H9 (cell line): Measurements from ENCODE around the gene MIS18A. TPM values are rescaled to one million over a fixed set of nuclear protein-coding genes. Genes with fewer than 3 reads are reported as not detected.

Experiments
- DNase-seq: peaks from one replicate; pipeline ENCODE4 v3.0.0-alpha.2; 2017
- H2AFZ ChIP-seq: one replicate; pipeline ENCODE4 v1.6.1; 2013; ENCODE audit warnings: mild to moderate bottlenecking, low read length, control low read depth, moderate library complexity
- H2AK5ac ChIP-seq: 2 replicates; pipeline ENCODE4 v1.6.1; 2013; ENCODE audit warnings: low read length, control low read depth, mixed read lengths; ENCODE audit not compliant: insufficient read length
- H2BK120ac ChIP-seq: one replicate; pipeline ENCODE4 v1.6.1; 2013; ENCODE audit warnings: low read depth, mild to moderate bottlenecking, low read length, control low read depth, inconsistent platforms; ENCODE audit not compliant: poor library complexity, severe bottlenecking
- H2BK12ac ChIP-seq: 2 replicates; pipeline ENCODE4 v1.6.1; 2013; ENCODE audit warnings: low read length, control low read depth, mixed read lengths, low read depth; ENCODE audit not compliant: insufficient read length
- H2BK15ac ChIP-seq: 2 replicates; pipeline ENCODE4 v1.6.1; 2013; ENCODE audit warnings: low read depth, low read length, control low read depth
- H2BK20ac ChIP-seq: one replicate; pipeline ENCODE4 v1.6.1; 2013; ENCODE audit warnings: low read depth, mild to moderate bottlenecking, low read length, control low read depth, inconsistent platforms; ENCODE audit not compliant: poor library complexity, severe bottlenecking
- H2BK5ac ChIP-seq: 2 replicates; pipeline ENCODE4 v1.6.1; 2013; ENCODE audit warnings: low read length, control low read depth, mixed read lengths; ENCODE audit not compliant: insufficient read length
- H3K14ac ChIP-seq: 2 replicates; pipeline ENCODE4 v1.6.1; 2013; ENCODE audit warnings: low read length, control low read depth; ENCODE audit not compliant: insufficient read depth
- H3K18ac ChIP-seq: 2 replicates; pipeline ENCODE4 v1.6.1; 2013; ENCODE audit warnings: low read depth, mild to moderate bottlenecking, mixed read lengths, low read length, control low read depth; ENCODE audit not compliant: insufficient read length
- H3K23ac ChIP-seq: 2 replicates; pipeline ENCODE4 v1.6.1; 2013; ENCODE audit warnings: low read length, control low read depth, mixed read lengths, low read depth; ENCODE audit not compliant: insufficient read length
- H3K23me2 ChIP-seq: 2 replicates; pipeline ENCODE4 v1.6.1; 2013; ENCODE audit warnings: low read depth, mild to moderate bottlenecking, mixed read lengths, low read length, control low read depth; ENCODE audit not compliant: insufficient read length, poor library complexity, severe bottlenecking
- H3K27ac ChIP-seq: 2 replicates; pipeline ENCODE4 v1.5.1; 2013; ENCODE audit warnings: low read length, control low read depth, mixed read lengths, low read depth; ENCODE audit not compliant: insufficient read length
- H3K27me3 ChIP-seq: 2 replicates; pipeline ENCODE4 v1.6.1; 2013; ENCODE audit warnings: low read length, control low read depth, inconsistent platforms; ENCODE audit not compliant: insufficient read depth
- H3K4ac ChIP-seq: 2 replicates; pipeline ENCODE4 v1.6.1; 2013; ENCODE audit warnings: low read depth, mild to moderate bottlenecking, control low read depth, inconsistent platforms, low read length, moderate library complexity
- H3K4me1 ChIP-seq: 2 replicates; pipeline ENCODE4 v1.6.1; 2013; ENCODE audit warnings: low read length, control low read depth, inconsistent platforms; ENCODE audit not compliant: insufficient read depth
- H3K4me2 ChIP-seq: 2 replicates; pipeline ENCODE4 v1.6.1; 2013; ENCODE audit warnings: low read length, control low read depth, mixed read lengths; ENCODE audit not compliant: insufficient read length, insufficient read depth
- H3K56ac ChIP-seq: 2 replicates; pipeline ENCODE4 v1.6.1; 2013; ENCODE audit warnings: low read depth, mild to moderate bottlenecking, mixed read lengths, low read length, control low read depth; ENCODE audit not compliant: insufficient read length
- H3K79me1 ChIP-seq: 2 replicates; pipeline ENCODE4 v1.6.1; 2013; ENCODE audit warnings: low read depth, mild to moderate bottlenecking, moderate library complexity, low read length, control low read depth, inconsistent platforms; ENCODE audit not compliant: insufficient read depth, poor library complexity, severe bottlenecking
- H3K79me2 ChIP-seq: 2 replicates; pipeline ENCODE4 v1.6.1; 2013; ENCODE audit warnings: low read length, control low read depth, inconsistent platforms; ENCODE audit not compliant: insufficient read depth
- H3K9ac ChIP-seq: 2 replicates; pipeline ENCODE4 v1.6.1; 2013; ENCODE audit warnings: low read length, control low read depth, mixed read lengths; ENCODE audit not compliant: insufficient read length; ENCODE audit errors: extremely low read depth
- H3K9me3 ChIP-seq: one replicate; pipeline ENCODE4 v1.6.1; 2013; ENCODE audit warnings: low read depth, low read length, inconsistent platforms; ENCODE audit not compliant: control insufficient read depth
- H3T11ph ChIP-seq: one replicate; pipeline ENCODE4 v1.6.1; 2013; ENCODE audit warnings: mild to moderate bottlenecking, low read length, control low read depth, inconsistent platforms
- H4K20me1 ChIP-seq: one replicate; pipeline ENCODE4 v1.6.1; 2013; ENCODE audit not compliant: control insufficient read depth, insufficient read length, insufficient read depth
- H4K5ac ChIP-seq: 2 replicates; pipeline ENCODE4 v1.6.1; 2013; ENCODE audit warnings: low read depth, mild to moderate bottlenecking, mixed read lengths, low read length, control low read depth; ENCODE audit not compliant: insufficient read length
- H4K8ac ChIP-seq: replicated peaks from 2 replicates; pipeline ENCODE4 v1.6.1; 2013; ENCODE audit warnings: low read length, control low read depth, mixed read lengths, low read depth; ENCODE audit not compliant: insufficient read length
- H4K91ac ChIP-seq: 2 replicates; pipeline ENCODE4 v1.6.1; 2013; ENCODE audit warnings: low read depth, mild to moderate bottlenecking, moderate library complexity, mixed read lengths, low read length, control low read depth; ENCODE audit not compliant: insufficient read length
- H3K27ac Mint-ChIP-seq, 3 experiments: 2 replicates in 2 of 3; 3 replicates in 1 of 3; pipeline ENCODE4 v1.8.0; 2020 to 2021; ENCODE audit warnings: mixed read lengths in 3 of 3, mild to moderate bottlenecking in 1 of 3, moderate library complexity in 1 of 3
- H3K27me3 Mint-ChIP-seq: 2 replicates; pipeline ENCODE4 v1.8.0; 2021; ENCODE audit warnings: low read depth, mild to moderate bottlenecking, moderate library complexity, mixed read lengths
- H3K36me3 Mint-ChIP-seq, 3 experiments: 2 replicates in 2 of 3; 3 replicates in 1 of 3; pipeline ENCODE4 v1.8.0; 2020 to 2021; ENCODE audit warnings: low read depth in 3 of 3, mixed read lengths in 3 of 3; ENCODE audit not compliant: insufficient read depth in 1 of 3
- H3K4me1 Mint-ChIP-seq, 2 experiments: 2 replicates each; pipeline ENCODE4 v1.8.0; 2020; ENCODE audit warnings: mixed read lengths in 2 of 2
- H3K4me3 Mint-ChIP-seq, 2 experiments: 2 replicates in 1 of 2; 3 replicates in 1 of 2; pipeline ENCODE4 v1.8.0; 2020 to 2021; ENCODE audit warnings: mild to moderate bottlenecking in 2 of 2, mixed read lengths in 2 of 2, moderate library complexity in 1 of 2
- H3K9me3 Mint-ChIP-seq, 2 experiments: 2 replicates in 1 of 2; 3 replicates in 1 of 2; pipeline ENCODE4 v1.8.0; 2020; ENCODE audit warnings: mild to moderate bottlenecking in 2 of 2, mixed read lengths in 2 of 2, moderate library complexity in 1 of 2
- CTCF ChIP-seq: fragments of 200-600 bp; sonication (generic); conservative IDR thresholded peaks from 3 replicates; pipeline ENCODE4 v1.8.0; 2021; ENCODE audit warnings: antibody characterized with exemption, mild to moderate bottlenecking
- WGBS: extraction: QIAGEN DNeasy Blood & Tissue Kit; methylation state at CpG from one replicate; pipeline ENCODE4 v1.1.7; 2013; ENCODE audit warnings: missing lambda C conversion rate, low lambda C conversion rate, mixed read lengths; ENCODE audit not compliant: insufficient read length; ENCODE audit errors: extremely low coverage; 5-methylcytosine and 5-hydroxymethylcytosine counted together
- total RNA-seq: library from RNA; stranded (reverse); gene quantifications from 2 replicates; pipeline ENCODE4 v1.2.1, GENCODE V29; 2021

MIS18A gene
- total RNA-seq, 1 experiment from 2014 or later, result 56.5 TPM

DNA sequence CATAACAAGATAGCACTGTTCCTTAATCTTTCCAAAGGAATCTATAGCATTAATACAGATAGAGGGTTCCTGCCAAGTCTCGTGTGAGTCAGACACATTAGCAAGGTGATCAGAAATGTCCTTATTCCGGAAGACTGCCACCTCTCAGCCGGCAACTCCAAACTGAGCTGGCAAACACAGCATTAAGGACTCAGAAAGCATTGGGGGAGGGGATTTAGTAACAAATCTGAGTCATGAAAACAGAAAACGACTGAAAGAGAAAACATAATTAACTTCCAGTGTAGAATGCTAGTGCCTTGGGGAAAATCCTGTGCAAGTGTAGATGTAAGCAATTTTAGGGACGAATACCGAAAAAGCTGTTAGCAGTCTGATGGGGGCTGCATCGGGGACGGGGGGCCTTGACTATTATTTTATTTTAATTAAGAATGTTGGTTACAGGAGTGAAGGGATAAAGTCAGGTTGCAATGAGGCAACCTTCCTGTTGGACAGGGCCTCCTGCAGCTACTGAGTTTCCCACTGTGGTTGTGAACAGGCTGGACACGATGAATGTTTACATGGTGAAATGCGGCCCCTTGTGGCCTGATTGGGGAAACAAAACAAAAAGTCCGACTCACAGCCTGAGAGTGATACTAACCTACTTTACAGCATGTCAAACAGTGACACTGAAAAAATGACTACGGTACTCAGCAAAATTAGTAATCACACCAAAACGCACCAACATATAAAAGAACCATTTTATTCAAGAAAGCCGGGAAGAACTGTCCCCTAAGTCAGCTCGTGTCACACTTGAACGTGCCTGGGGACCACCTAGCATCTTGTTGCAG, 20.7 kb downstream of the MIS18A start:
- Mint-ChIP-seq H3K27me3 (no peaks in the 10 kb centered on the region), H3K4me1 (peaks cover 4 to 5% of the 10 kb centered on the region in 2 experiments; a peak in 3 of 4 replicates), H3K9me3 (no peaks in the 10 kb centered on the region), H3K27ac (peak overlapping the region in 1 of 3 experiments; percentile 74; a peak in 1 of 7 replicates), H3K36me3 (no peaks in the 10 kb centered on the region), H3K4me3 (no peak overlapping the region)
- Histone ChIP-seq H2BK20ac (no peak overlapping the region), H2BK12ac (no peak overlapping the region), H2AK5ac (no peak overlapping the region), H3K23ac (no peak overlapping the region), H2BK5ac (no peak overlapping the region), H4K8ac (no peak overlapping the region), H3K27ac (no peak overlapping the region), H3K79me2 (0 out of 2 replicates have a peak, but pooled peaks cover 2% of the 10 kb centered on the region), H3K9ac (no peak overlapping the region), H3K4me1 (no peaks in the 10 kb centered on the region), H2BK120ac (no peak overlapping the region), H3K23me2 (no peaks in the 10 kb centered on the region), H3K79me1 (no peaks in the 10 kb centered on the region), H2AFZ (no peak overlapping the region), H3K4ac (no peak overlapping the region), H3K18ac (no peak overlapping the region), H3K14ac (no peak overlapping the region), H3K9me3 (no peaks in the 10 kb centered on the region), H2BK15ac (no peak overlapping the region), H3T11ph (no peak overlapping the region), H3K4me2 (no peak overlapping the region), H4K91ac (no peak overlapping the region), H4K5ac (no peak overlapping the region), H3K56ac (no peak overlapping the region), H3K27me3 (no peaks in the 10 kb centered on the region), H4K20me1 (no peaks in the 10 kb centered on the region)
- peak; percentile 68 for DNase-seq
- WGBS, result no CpG with 5 or more reads among the region's 16 CpGs
- TF ChIP-seq CTCF, result peak; percentile 89
